GM12892 (cell line): ENCODE measurements around the gene ATXN1.

Experiments used
- POLR2A ChIP-seq: IDR thresholded peaks from 2 replicates; pipeline ENCODE4 v1.6.1; 2011; ENCODE audit warnings: low read depth, low read length, control low read depth
- TAF1 ChIP-seq: IDR thresholded peaks from 2 replicates; pipeline ENCODE4 v1.6.1; 2011; ENCODE audit warnings: low read depth, mild to moderate bottlenecking, control low read depth, low read length, borderline replicate concordance

DNA sequence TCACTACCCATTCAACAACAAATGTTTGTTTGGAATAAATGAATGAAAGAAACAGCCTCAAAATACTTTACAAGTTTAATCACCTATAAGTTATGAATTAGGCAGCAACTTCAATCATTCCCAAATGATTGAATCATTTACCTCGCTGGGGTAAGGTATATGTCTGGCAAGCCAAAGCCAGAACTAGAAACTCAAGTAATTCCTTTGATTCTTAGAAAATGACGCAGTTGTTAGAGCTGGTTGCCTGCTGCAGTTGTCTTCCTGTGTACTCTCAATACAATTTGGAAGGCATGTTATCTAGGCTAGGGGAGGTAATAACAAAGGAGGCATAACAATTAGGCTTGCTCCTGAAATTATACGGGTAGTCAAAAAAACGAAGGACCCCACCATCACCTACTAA, 160.6 kb downstream of the ATXN1 start:
- TF ChIP-seq POLR2A (no peak), TAF1 (no peak)
